Endothelial cell (in vitro differentiated cells): ENCODE results near the gene THEMIS. TPM values are rescaled to one million over a fixed set of nuclear protein-coding genes. Genes with fewer than 3 reads are reported as not detected.

Experiments
- DNase-seq: peaks from one replicate; pipeline ENCODE4 v3.0.0; 2021; ENCODE audit warnings: low spot score
- H3K27ac Mint-ChIP-seq: one replicate; pipeline ENCODE4 v1.8.0; 2021; ENCODE audit warnings: mixed read lengths, inconsistent platforms; ENCODE audit not compliant: unreplicated experiment
- H3K27me3 Mint-ChIP-seq: one replicate; pipeline ENCODE4 v1.8.0; 2021; ENCODE audit warnings: mild to moderate bottlenecking, moderate library complexity, mixed read lengths, inconsistent platforms; ENCODE audit not compliant: unreplicated experiment
- H3K36me3 Mint-ChIP-seq: one replicate; pipeline ENCODE4 v1.8.0; 2021; ENCODE audit warnings: mild to moderate bottlenecking, low read depth, mixed read lengths, inconsistent platforms; ENCODE audit not compliant: unreplicated experiment
- H3K4me1 Mint-ChIP-seq: one replicate; pipeline ENCODE4 v1.8.0; 2021; ENCODE audit warnings: mild to moderate bottlenecking, mixed read lengths, inconsistent platforms; ENCODE audit not compliant: unreplicated experiment
- H3K4me3 Mint-ChIP-seq: one replicate; pipeline ENCODE4 v1.8.0; 2021; ENCODE audit warnings: mild to moderate bottlenecking, mixed read lengths, inconsistent platforms; ENCODE audit not compliant: unreplicated experiment
- H3K9me3 Mint-ChIP-seq: one replicate; pipeline ENCODE4 v1.8.0; 2021; ENCODE audit warnings: mixed read lengths, inconsistent platforms; ENCODE audit not compliant: unreplicated experiment
- CTCF ChIP-seq: fragments of 200-600 bp; sonication (generic); IDR thresholded peaks from one replicate; pipeline ENCODE4 v1.5.0; 2021; ENCODE audit warnings: antibody characterized with exemption; ENCODE audit not compliant: unreplicated experiment
- total RNA-seq: library from RNA; stranded (reverse); fragmentation: NEBNext Ultra II Directional; extraction: Animal tissue kit (Norgen Biotek cat#: 25700); gene quantifications from one replicate; pipeline ENCODE4 v1.2.1, GENCODE V29; 2021; ENCODE audit not compliant: unreplicated experiment

The THEMIS gene
- total RNA-seq, 1 donor from 2014 or later, result not detected

GRCh38 chr6:127877231-127877630 is 23.6 kb downstream of the THEMIS start:
- Mint-ChIP-seq H3K9me3 (no peaks in the 10 kb centered on the region), H3K36me3 (no peaks in the 10 kb centered on the region), H3K4me3 (no peak overlapping the region), H3K27ac (no peak overlapping the region), H3K27me3 (no peaks in the 10 kb centered on the region), H3K4me1 (no peaks in the 10 kb centered on the region)
- no peak for TF ChIP-seq CTCF
- no peak for DNase-seq

GRCh38 chr6:127869772-127870404 is 31.0 kb downstream of the THEMIS start:
- no peak for DNase-seq
- no peaks in the 10 kb centered on the region for H3K9me3 Mint-ChIP-seq
- no peak for TF ChIP-seq CTCF

GRCh38 chr6:127869183-127869582 is 31.7 kb downstream of the THEMIS start:
- DNase-seq, result no peak
- Mint-ChIP-seq H3K4me3 (no peak overlapping the region), H3K27me3 (no peaks in the 10 kb centered on the region), H3K4me1 (no peaks in the 10 kb centered on the region), H3K9me3 (no peaks in the 10 kb centered on the region), H3K27ac (no peak overlapping the region), H3K36me3 (no peaks in the 10 kb centered on the region)
- TF ChIP-seq CTCF, result no peak

More at GRCh38 chr6:127869772-127870404, 31.0 kb downstream of the THEMIS start:
- H3K27me3 Mint-ChIP-seq, result no peaks in the 10 kb centered on the region
- no peaks in the 10 kb centered on the region for H3K36me3 Mint-ChIP-seq
- no peak overlapping the region for H3K4me3 Mint-ChIP-seq
- H3K4me1 Mint-ChIP-seq, result no peaks in the 10 kb centered on the region
- H3K27ac Mint-ChIP-seq, result no peak overlapping the region

GRCh38 chr6:127868338-127868737 is 32.5 kb downstream of the THEMIS start:
- no peak overlapping the region for H3K27ac Mint-ChIP-seq
- no peaks in the 10 kb centered on the region for H3K36me3 Mint-ChIP-seq

More at GRCh38 chr6:127868338-127868737, 32.5 kb downstream of the THEMIS start:
- H3K4me3 Mint-ChIP-seq, result no peak overlapping the region
- H3K4me1 Mint-ChIP-seq, result peaks cover 5% of the 10 kb centered on the region
- no peak for DNase-seq
- TF ChIP-seq CTCF, result no peak
- H3K27me3 Mint-ChIP-seq, result no peaks in the 10 kb centered on the region
- H3K9me3 Mint-ChIP-seq, result no peaks in the 10 kb centered on the region
